NT2/D1 (cell line): ENCODE measurements around the gene CUEDC1.

Experiments used
- SUZ12 ChIP-seq: IDR thresholded peaks from 2 replicates; pipeline ENCODE4 v1.6.1; 2011; ENCODE audit not compliant: insufficient read length, insufficient read depth; ENCODE audit errors: extremely low read depth
- ZNF274 ChIP-seq: IDR thresholded peaks from 2 replicates; pipeline ENCODE4 v1.6.1; 2011; ENCODE audit warnings: mild to moderate bottlenecking, low read depth, low read length

DNA sequence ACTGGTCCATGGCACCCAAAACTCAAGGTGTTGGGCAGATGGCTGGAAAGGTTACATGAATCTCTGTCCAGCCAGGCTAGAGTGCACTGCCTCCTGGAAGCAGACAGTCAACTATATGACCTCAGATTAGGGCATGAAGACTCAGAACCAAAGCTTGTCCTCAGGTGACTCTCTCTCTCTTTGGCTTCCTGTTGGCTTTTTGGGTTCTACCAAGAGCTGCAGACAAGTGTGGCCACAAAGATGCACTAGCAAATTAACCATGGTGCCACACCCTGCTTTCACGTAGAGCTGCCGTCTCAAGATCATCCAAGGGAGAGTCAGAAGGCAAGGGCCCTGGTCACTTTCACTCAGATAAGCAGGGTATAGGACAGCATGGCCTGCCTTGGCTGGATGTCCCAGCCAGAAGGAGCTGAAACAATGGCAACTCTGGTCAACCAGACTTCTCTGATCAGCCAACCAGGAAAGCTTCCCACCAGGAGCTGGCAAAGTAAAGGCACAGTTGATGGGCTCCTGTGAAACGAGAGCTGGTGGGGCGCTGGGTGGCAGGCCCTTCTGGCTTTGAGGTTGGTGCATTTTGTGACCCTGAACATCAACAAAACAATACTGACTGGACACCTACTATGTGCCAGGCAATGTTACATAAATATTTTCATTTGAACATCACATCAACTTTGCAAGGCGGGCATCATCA, 31.9 kb downstream of the CUEDC1 start:
- TF ChIP-seq ZNF274 (no peak), SUZ12 (no peak)
